PFSK-1 (cell line): ENCODE results near the gene PIGL.

Experiments used
- FOXP2 ChIP-seq: optimal IDR thresholded peaks from 2 replicates; pipeline ENCODE3; 2011; ENCODE audit warnings: borderline replicate concordance, control low read depth, inconsistent platforms; ENCODE audit not compliant: insufficient read depth; ENCODE audit errors: extremely low read length, extremely low read depth
- POLR2AphosphoS5 ChIP-seq: IDR thresholded peaks from 2 replicates; pipeline ENCODE4 v1.6.1; 2012; ENCODE audit warnings: low read depth, mild to moderate bottlenecking, control low read depth, low read length, moderate library complexity
- SIN3A ChIP-seq: IDR thresholded peaks from 2 replicates; pipeline ENCODE4 v1.6.1; 2012; ENCODE audit warnings: mild to moderate bottlenecking, low read length, moderate library complexity, borderline replicate concordance; ENCODE audit not compliant: insufficient read depth
- TAF1 ChIP-seq: IDR thresholded peaks from 2 replicates; pipeline ENCODE4 v1.6.1; 2012; ENCODE audit warnings: low read length, control low read depth, borderline replicate concordance; ENCODE audit not compliant: insufficient read depth
- TF ChIP-seq, protein P1 (sequence below), 2 experiments: IDR thresholded peaks; 2 replicates each; pipeline versions ENCODE4 v1.6.1 to v1.8.0; 2011 to 2012; ENCODE audit warnings: low read depth in 2 of 2, low read length in 2 of 2, control low read depth in 1 of 2, inconsistent platforms in 1 of 2, mild to moderate bottlenecking in 1 of 2, moderate library complexity in 1 of 2; ENCODE audit not compliant: insufficient read depth in 1 of 2

PIGL gene

DNA sequence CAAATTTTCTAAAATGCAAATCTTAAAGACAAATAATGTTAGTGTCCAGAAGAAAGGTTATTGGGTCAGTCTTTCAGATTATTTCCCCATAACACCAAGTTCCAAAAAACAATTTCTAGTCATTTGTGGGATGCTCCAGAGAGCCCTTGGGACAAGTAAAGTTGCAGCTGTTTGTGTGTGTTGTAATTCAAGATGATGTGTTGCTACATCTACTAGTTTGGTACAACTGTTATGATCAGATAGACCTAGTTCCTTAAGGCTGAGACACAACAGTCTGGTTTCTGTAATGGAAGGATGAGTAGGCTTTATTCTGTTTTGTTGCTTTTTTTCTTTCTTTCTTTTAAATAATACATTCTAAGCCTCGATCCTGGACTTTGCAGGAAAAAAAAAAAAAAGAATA, 41.9 kb downstream of the PIGL start:
- TF ChIP-seq TAF1 (no peak), FOXP2 (no peak), POLR2AphosphoS5 (no peak)

- TF ChIP-seq SIN3A: no peak
- TF ChIP-seq POLR2AphosphoS5: no peak
- TF ChIP-seq FOXP2: no peak
- TF ChIP-seq, protein P1, sequence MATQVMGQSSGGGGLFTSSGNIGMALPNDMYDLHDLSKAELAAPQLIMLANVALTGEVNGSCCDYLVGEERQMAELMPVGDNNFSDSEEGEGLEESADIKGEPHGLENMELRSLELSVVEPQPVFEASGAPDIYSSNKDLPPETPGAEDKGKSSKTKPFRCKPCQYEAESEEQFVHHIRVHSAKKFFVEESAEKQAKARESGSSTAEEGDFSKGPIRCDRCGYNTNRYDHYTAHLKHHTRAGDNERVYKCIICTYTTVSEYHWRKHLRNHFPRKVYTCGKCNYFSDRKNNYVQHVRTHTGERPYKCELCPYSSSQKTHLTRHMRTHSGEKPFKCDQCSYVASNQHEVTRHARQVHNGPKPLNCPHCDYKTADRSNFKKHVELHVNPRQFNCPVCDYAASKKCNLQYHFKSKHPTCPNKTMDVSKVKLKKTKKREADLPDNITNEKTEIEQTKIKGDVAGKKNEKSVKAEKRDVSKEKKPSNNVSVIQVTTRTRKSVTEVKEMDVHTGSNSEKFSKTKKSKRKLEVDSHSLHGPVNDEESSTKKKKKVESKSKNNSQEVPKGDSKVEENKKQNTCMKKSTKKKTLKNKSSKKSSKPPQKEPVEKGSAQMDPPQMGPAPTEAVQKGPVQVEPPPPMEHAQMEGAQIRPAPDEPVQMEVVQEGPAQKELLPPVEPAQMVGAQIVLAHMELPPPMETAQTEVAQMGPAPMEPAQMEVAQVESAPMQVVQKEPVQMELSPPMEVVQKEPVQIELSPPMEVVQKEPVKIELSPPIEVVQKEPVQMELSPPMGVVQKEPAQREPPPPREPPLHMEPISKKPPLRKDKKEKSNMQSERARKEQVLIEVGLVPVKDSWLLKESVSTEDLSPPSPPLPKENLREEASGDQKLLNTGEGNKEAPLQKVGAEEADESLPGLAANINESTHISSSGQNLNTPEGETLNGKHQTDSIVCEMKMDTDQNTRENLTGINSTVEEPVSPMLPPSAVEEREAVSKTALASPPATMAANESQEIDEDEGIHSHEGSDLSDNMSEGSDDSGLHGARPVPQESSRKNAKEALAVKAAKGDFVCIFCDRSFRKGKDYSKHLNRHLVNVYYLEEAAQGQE (IDR thresholded peaks at IDR 0.05; ENCODE audit: insufficient read depth in 1 of 2, low read depth in 2 of 2, low read length in 2 of 2): no peak
- no peak for TF ChIP-seq TAF1
These were observed 42.9 kb downstream of the PIGL start for GRCh38 chr17:16259926-16260325.

GRCh38 chr17:16261049-16261448, 44.0 kb downstream of the PIGL start:
- TF ChIP-seq FOXP2 (no peak), SIN3A (no peak), POLR2AphosphoS5 (no peak), TAF1 (no peak)
- TF ChIP-seq, protein P1 (IDR thresholded peaks at IDR 0.05; ENCODE audit: insufficient read depth in 1 of 2, low read depth in 2 of 2, low read length in 2 of 2): no peak

GRCh38 chr17:16262201-16262600, 45.2 kb downstream of the PIGL start:
- TF ChIP-seq SIN3A: no peak
- no peak for TF ChIP-seq FOXP2
- no peak for TF ChIP-seq TAF1
- TF ChIP-seq, protein P1 (IDR thresholded peaks at IDR 0.05; ENCODE audit: insufficient read depth in 1 of 2, low read depth in 2 of 2, low read length in 2 of 2): no peak
- no peak for TF ChIP-seq POLR2AphosphoS5

- TF ChIP-seq, protein P1 (IDR thresholded peaks at IDR 0.05; ENCODE audit: insufficient read depth in 1 of 2, low read depth in 2 of 2, low read length in 2 of 2): no peak
- TF ChIP-seq FOXP2 (no peak), TAF1 (no peak), SIN3A (no peak), POLR2AphosphoS5 (no peak)
These were observed 50.2 kb downstream of the PIGL start for GRCh38 chr17:16267174-16267573.

GRCh38 chr17:16269658-16270057, 52.6 kb downstream of the PIGL start:
- no peak for TF ChIP-seq FOXP2
- TF ChIP-seq TAF1: no peak
- TF ChIP-seq, protein P1 (IDR thresholded peaks at IDR 0.05; ENCODE audit: insufficient read depth in 1 of 2, low read depth in 2 of 2, low read length in 2 of 2): no peak
- no peak for TF ChIP-seq SIN3A
- TF ChIP-seq POLR2AphosphoS5: no peak
